VCaP (cell line): Measurements from ENCODE around the gene COQ8B.

ENCODE experiments used
- H3K27ac ChIP-seq: fragments of 450-650 bp; 2 replicates; pipeline ENCODE4 v1.5.1; 2017
- TF ChIP-seq, protein P1 (sequence below): fragments of 450-650 bp; conservative IDR thresholded peaks from 2 replicates; pipeline ENCODE4 v1.5.1; 2017; ENCODE audit warnings: mild to moderate bottlenecking, moderate library complexity

Gene COQ8B

DNA sequence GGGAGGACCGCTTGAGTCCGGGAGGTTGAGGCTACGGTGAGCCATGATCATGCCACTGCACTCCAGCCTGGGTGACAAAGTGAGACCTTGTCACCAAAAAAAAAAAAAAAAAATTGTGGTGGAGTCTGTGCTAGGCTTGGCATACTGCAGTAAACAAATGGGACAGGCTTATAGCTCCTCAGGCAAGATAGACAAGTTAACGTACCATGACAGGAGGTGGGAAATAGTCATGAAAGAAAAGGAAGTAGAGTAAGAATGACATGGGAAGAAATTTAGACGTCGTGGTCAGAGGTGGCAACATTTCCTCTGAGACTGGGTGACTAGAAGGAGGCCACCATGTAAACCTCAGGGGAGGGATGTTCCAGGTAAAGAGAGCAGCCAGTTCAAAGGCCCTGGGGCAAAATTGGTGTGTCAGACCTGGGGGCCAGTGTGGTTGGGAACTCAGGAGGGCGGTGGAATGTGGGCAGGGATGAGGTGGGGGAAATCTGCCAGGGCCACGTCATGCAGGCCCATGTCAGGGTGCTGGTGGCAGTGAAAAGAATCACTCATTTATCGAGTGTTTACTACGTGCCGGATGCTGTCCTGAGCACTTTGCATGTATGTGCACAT lies 39.9 kb upstream of the COQ8B start:
- H3K27ac ChIP-seq = no peak overlapping the region
- TF ChIP-seq, protein P1, sequence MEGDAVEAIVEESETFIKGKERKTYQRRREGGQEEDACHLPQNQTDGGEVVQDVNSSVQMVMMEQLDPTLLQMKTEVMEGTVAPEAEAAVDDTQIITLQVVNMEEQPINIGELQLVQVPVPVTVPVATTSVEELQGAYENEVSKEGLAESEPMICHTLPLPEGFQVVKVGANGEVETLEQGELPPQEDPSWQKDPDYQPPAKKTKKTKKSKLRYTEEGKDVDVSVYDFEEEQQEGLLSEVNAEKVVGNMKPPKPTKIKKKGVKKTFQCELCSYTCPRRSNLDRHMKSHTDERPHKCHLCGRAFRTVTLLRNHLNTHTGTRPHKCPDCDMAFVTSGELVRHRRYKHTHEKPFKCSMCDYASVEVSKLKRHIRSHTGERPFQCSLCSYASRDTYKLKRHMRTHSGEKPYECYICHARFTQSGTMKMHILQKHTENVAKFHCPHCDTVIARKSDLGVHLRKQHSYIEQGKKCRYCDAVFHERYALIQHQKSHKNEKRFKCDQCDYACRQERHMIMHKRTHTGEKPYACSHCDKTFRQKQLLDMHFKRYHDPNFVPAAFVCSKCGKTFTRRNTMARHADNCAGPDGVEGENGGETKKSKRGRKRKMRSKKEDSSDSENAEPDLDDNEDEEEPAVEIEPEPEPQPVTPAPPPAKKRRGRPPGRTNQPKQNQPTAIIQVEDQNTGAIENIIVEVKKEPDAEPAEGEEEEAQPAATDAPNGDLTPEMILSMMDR = no peak

DNA sequence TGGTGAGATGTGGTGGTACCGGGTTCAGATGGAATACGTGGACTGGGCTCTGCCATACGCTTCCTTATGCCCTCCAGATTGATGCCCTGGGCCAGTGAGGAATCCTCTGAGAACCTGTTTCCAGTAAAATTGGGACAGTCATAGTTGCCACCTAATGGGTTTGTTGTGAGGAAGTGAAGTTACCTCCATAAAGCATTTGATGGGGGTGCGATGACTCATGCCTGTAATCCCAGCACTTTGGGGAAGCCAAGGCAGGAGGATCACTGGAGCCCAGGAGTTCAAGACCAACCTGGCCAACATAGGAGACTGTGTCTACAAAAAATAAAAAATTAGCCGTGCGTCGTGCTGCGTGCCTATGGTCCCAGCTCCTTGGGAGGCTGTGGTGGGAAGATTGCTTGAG lies 39.1 kb upstream of the COQ8B start:
- TF ChIP-seq, protein P1 = no peak
- no peak overlapping the region for H3K27ac ChIP-seq

DNA sequence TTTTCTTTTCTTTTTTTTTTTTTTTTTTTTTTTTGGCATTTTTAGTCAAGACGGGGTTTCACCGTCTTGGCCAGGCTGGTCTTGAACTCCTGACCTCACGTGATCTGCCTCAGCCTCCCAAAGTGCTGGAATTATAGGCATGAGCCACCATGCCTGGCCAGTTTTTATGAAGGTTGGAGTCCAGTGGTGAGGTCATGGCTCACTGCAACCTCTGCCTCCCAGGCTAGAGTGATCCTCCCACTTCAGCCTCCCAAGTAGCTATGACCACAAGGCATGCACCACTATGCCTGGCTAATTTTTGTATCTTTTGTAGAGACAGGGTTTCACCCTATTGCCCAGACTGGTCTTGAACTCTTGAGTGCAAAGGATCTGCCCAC lies 38.5 kb upstream of the COQ8B start:
- TF ChIP-seq, protein P1 = no peak
- H3K27ac ChIP-seq = no peak overlapping the region

DNA sequence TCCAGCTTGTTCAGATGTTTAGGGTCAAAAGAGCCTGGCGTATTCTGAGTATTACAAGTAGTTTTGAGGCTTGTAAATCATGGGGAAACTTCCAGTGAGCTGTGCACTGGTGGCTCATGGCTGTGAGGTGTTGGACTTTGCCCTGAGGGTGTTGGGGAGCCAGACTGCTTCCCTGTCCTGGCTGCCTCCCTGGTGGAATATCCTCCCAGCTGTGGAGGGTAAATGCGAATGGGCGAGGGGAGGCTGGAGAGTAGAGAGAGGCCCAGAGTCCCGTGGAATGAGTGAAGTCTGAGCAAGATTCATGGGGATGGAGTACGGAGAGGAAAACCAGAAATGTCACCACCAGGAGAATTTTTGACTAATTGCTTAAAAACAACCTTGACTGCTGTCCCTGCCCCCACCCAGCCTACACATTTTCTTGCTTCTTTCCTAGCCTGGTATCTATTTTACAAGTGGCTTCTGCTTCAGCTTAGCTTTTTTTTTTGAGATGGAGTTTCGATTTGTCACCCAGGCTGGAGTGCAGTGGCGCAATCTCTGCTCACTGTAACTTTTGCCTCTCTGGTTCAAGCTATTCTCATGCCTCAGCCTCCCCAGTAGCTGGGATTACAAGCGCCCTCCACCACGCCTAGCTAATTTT lies 38.0 kb upstream of the COQ8B start:
- TF ChIP-seq, protein P1 = no peak
- peak overlapping the region; percentile 5; the same call in 1 of the 2 replicates for H3K27ac ChIP-seq

DNA sequence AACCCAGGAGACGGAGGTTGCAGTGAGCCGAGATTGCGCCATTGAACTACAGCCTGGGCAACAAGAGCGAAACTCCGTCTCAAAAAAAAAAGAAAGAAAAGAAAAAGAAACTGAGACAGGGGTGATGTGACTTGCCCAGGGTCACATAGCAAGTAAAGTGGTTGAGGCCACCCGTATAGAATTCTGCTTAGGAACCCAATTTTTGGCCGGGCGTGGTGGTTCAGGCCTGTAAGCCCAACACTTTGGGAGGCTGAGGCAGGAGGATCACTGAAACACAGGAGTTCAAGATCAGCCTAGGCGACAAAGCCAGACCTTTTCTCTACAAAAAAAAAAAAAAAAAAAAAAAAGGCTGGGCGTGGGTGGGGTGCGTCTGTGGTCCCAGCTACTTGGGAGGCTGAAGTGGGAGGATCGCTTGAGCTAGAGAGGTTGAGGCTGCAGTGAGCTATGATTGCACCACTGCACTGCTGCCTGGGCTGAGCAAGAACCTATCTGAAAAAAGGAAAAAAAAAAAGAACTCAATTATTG lies 35.6 kb upstream of the COQ8B start:
- peak overlapping the region; percentile 92 for H3K27ac ChIP-seq
- TF ChIP-seq, protein P1 = no peak

DNA sequence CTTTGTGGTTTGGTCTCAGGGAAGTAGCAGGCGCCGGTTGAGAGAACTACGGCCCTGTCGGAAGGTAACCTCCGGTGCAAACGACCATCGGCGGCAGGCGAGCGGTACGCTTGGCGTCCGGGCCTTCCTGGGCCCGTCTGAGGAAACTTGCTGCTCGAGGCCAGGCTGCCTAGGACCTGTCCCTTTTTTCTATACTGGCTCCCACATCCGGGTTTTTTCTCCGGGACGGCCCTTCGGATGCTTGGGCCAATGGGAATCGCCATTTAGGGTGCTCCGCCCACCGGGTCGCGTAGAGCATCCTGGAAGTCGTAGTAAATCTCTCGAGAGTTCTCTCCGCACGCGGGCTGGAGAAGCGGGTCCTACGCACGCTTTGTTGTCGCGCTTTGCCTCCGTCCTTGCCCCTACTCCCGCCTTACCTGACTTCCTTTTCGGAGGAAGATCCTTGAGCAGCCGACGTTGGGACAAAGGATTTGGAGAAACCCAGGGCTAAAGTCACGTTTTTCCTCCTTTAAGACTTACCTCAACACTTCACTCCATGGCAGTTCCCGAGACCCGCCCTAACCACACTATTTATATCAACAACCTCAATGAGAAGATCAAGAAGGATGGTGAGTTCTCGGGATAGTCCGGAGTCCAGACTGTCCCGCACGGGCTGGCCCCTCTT lies 34.3 kb upstream of the COQ8B start, which contains the start of gene SNRPA:
SNRPA (plus strand) TSS at position 330 of the 664 bp plus-strand sequence; CDS start at position 536, 206 bp downstream.
- TF ChIP-seq, protein P1 = no peak
- peak within 1 kb of the TSS; percentile 92 for H3K27ac ChIP-seq
